HUES48 (cell line): ENCODE data around the gene CC2D2B.
"Not testable (repeated sequence)": the region's sequence is repeated elsewhere in the genome, so short reads cannot be mapped to it uniquely, and the experiment has no call there.

Experiments
- H3K27ac ChIP-seq: one replicate; pipeline ENCODE4 v1.7.0; 2013; ENCODE audit warnings: low read depth, low read length, inconsistent platforms
- H3K27me3 ChIP-seq: 2 replicates; pipeline ENCODE4 v1.6.1; 2013; ENCODE audit warnings: mild to moderate bottlenecking, low read length; ENCODE audit not compliant: control insufficient read depth, insufficient read depth
- H3K36me3 ChIP-seq: 2 replicates; pipeline ENCODE4 v1.6.1; 2013; ENCODE audit warnings: low read length; ENCODE audit not compliant: control insufficient read depth, insufficient read depth
- H3K4me1 ChIP-seq: 2 replicates; pipeline ENCODE4 v1.6.1; 2013; ENCODE audit warnings: mild to moderate bottlenecking, low read length; ENCODE audit not compliant: control insufficient read depth, insufficient read depth
- H3K4me3 ChIP-seq: 2 replicates; pipeline ENCODE4 v1.5.1; 2013; ENCODE audit warnings: mild to moderate bottlenecking, low read depth, low read length
- H3K9ac ChIP-seq: 2 replicates; pipeline ENCODE4 v1.6.1; 2013; ENCODE audit warnings: mild to moderate bottlenecking, low read depth, low read length, moderate library complexity
- H3K9me3 ChIP-seq: 2 replicates; pipeline ENCODE4 v1.6.1; 2013; ENCODE audit warnings: low read length; ENCODE audit not compliant: control insufficient read depth, insufficient read depth

Gene CC2D2B

GRCh38 chr10:95908450-95908849 is 675 bp downstream of the CC2D2B start:
- peaks cover 17% of the 10 kb centered on the region for H3K36me3 ChIP-seq
- H3K27ac ChIP-seq: no peak overlapping the region
- H3K9ac ChIP-seq: no peak overlapping the region

GRCh38 chr10:95909561-95909960 is 1.8 kb downstream of the CC2D2B start:
- H3K27me3 ChIP-seq: no peaks in the 10 kb centered on the region
- H3K9ac ChIP-seq: no peak overlapping the region
- peaks cover 3% of the 10 kb centered on the region for H3K4me1 ChIP-seq
- no peak overlapping the region for H3K4me3 ChIP-seq
- H3K27ac ChIP-seq: no peak overlapping the region
- peaks cover 7% of the 10 kb centered on the region for H3K36me3 ChIP-seq
- H3K9me3 ChIP-seq: no peaks in the 10 kb centered on the region

More at GRCh38 chr10:95908450-95908849, 675 bp downstream of the CC2D2B start:
- Histone ChIP-seq H3K4me1 (peaks cover 3% of the 10 kb centered on the region), H3K9me3 (no peaks in the 10 kb centered on the region), H3K4me3 (peak overlapping the region; percentile 90), H3K27me3 (no peaks in the 10 kb centered on the region)

GRCh38 chr10:95916039-95916438 is 8.3 kb downstream of the CC2D2B start:
- H3K27ac ChIP-seq, H3K4me1 ChIP-seq, H3K4me3 ChIP-seq, H3K36me3 ChIP-seq, H3K9me3 ChIP-seq, H3K9ac ChIP-seq, H3K27me3 ChIP-seq: not testable (repeated sequence)

GRCh38 chr10:95920798-95921426 is 13.1 kb downstream of the CC2D2B start:
- Histone ChIP-seq H3K9ac (no peak overlapping the region), H3K4me1 (peaks cover 2% of the 10 kb centered on the region; the same call in 1 of the 2 replicates), H3K4me3 (no peak overlapping the region), H3K27me3 (no peaks in the 10 kb centered on the region), H3K27ac (no peak overlapping the region), H3K36me3 (no peaks in the 10 kb centered on the region), H3K9me3 (no peaks in the 10 kb centered on the region)

GRCh38 chr10:95925033-95925432 is 17.3 kb downstream of the CC2D2B start:
- no peaks in the 10 kb centered on the region for H3K27me3 ChIP-seq
- H3K9me3 ChIP-seq: no peaks in the 10 kb centered on the region
- peaks cover 2% of the 10 kb centered on the region; the same call in 1 of the 2 replicates for H3K4me1 ChIP-seq
- H3K4me3 ChIP-seq: no peak overlapping the region
- no peaks in the 10 kb centered on the region for H3K36me3 ChIP-seq
- no peak overlapping the region for H3K9ac ChIP-seq
- no peak overlapping the region for H3K27ac ChIP-seq

- H3K27ac ChIP-seq: no peak overlapping the region
- H3K4me1 ChIP-seq: no peaks in the 10 kb centered on the region
- H3K27me3 ChIP-seq: no peaks in the 10 kb centered on the region
- no peaks in the 10 kb centered on the region for H3K9me3 ChIP-seq
- H3K9ac ChIP-seq: no peak overlapping the region
- no peaks in the 10 kb centered on the region for H3K36me3 ChIP-seq
- no peak overlapping the region for H3K4me3 ChIP-seq
Measured at GRCh38 chr10:95935429-95935828, 27.7 kb downstream of the CC2D2B start.

- Histone ChIP-seq H3K27ac (no peak overlapping the region), H3K36me3 (no peaks in the 10 kb centered on the region), H3K4me1 (no peaks in the 10 kb centered on the region), H3K9me3 (no peaks in the 10 kb centered on the region), H3K9ac (no peak overlapping the region), H3K4me3 (no peak overlapping the region), H3K27me3 (no peaks in the 10 kb centered on the region)
Measured at GRCh38 chr10:95941115-95941514, 33.3 kb downstream of the CC2D2B start.

GRCh38 chr10:95963202-95963990 is 55.6 kb downstream of the CC2D2B start:
- H3K9ac ChIP-seq: no peak overlapping the region
- H3K9me3 ChIP-seq: peaks cover 4% of the 10 kb centered on the region; the same call in 1 of the 2 replicates
- H3K36me3 ChIP-seq: no peaks in the 10 kb centered on the region
- no peaks in the 10 kb centered on the region for H3K4me1 ChIP-seq
- no peak overlapping the region for H3K27ac ChIP-seq
- no peak overlapping the region for H3K4me3 ChIP-seq
- no peaks in the 10 kb centered on the region for H3K27me3 ChIP-seq

- Histone ChIP-seq H3K9me3 (peaks cover 4% of the 10 kb centered on the region; the same call in 1 of the 2 replicates), H3K36me3 (no peaks in the 10 kb centered on the region), H3K27me3 (no peaks in the 10 kb centered on the region), H3K9ac (no peak overlapping the region), H3K4me1 (no peaks in the 10 kb centered on the region), H3K4me3 (no peak overlapping the region), H3K27ac (no peak overlapping the region)
Measured at GRCh38 chr10:95963991-95964389, 56.2 kb downstream of the CC2D2B start.

- no peaks in the 10 kb centered on the region for H3K4me1 ChIP-seq
- no peaks in the 10 kb centered on the region for H3K36me3 ChIP-seq
- H3K9ac ChIP-seq: no peak overlapping the region
- no peaks in the 10 kb centered on the region for H3K27me3 ChIP-seq
- no peaks in the 10 kb centered on the region for H3K9me3 ChIP-seq
- H3K4me3 ChIP-seq: no peak overlapping the region
- H3K27ac ChIP-seq: no peak overlapping the region
Measured at GRCh38 chr10:95964756-95965155, 57.0 kb downstream of the CC2D2B start.
